ENCODE results near the gene LRBA. TPM values are rescaled to one million over a fixed set of nuclear protein-coding genes. Genes with fewer than 3 reads are reported as not detected.

Gene LRBA
- total and polyA plus RNA-seq, 2 of the 4 experiments (the other 2 are of a cell fraction) = 10.2 to 51.6 TPM

DNA sequence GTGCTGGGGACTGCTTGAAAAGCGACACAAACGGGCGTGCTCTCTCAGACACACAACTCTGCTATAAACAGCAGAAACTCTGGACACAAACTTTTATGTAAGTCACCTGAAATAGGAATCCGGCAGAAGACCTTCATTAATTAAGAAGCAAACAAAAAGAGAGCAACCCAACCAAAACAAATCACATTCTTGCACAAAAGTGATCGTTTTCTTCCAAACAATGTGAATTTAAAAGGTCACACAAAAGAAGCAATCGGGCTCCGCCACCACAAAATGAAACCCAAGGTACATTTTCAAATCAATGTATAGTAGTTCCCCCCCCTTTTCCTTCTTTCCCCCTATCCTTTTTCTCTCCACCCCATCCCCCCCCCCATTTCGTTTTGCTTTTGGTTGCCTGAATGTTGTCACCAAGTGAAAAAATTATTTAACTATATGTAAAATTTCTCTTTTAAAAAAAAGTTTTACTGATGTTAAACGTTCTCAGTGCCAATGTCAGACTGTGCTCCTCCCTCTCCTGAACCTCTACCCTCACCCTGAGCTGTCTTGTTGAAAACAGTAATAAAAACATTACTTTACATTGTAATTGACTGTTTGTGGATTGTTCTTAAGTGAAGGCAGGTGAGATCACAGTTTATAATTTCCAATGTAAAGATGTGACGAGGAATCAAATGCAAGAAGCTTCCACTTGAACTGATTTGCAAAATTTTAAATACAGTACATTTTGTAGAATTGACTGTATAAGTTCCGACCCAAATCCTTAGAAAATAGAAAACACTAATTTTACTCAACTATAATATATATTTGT is 430.8 kb downstream of the LRBA start:
- Histone ChIP-seq H3K9me3 (ENCODE audit: control insufficient read depth, insufficient read depth, low read length) (no peaks in the 10 kb centered on the region), H3K14ac (replicated peaks; ENCODE audit: low read depth, low read length) (no peak overlapping the region), H2AK9ac (replicated peaks; ENCODE audit: low read depth, low read length, poor library complexity) (peak overlapping the region; percentile 52), H3K23ac (ENCODE audit: low read depth, low read length) (peak overlapping the region; percentile 99; the same call in 1 of the 2 replicates), H3K27me3 (ENCODE audit: control insufficient read depth, insufficient read depth, low read length) (no peaks in the 10 kb centered on the region), H2BK15ac (ENCODE audit: low read depth, low read length) (0 out of 3 replicates have a peak overlapping the region, but pooled peaks have one; percentile 36), H4K20me1 (ENCODE audit: insufficient read depth, low read length) (no peaks in the 10 kb centered on the region), H3K9ac (ENCODE audit: low read depth, low read length) (peak overlapping the region; percentile 64), H3K4me1 (ENCODE audit: control insufficient read depth, insufficient read depth, low read length) (no peaks in the 10 kb centered on the region), H4K5ac (ENCODE audit: low read depth, low read length) (no peak overlapping the region), H2AK5ac (ENCODE audit: low read depth, low read length) (no peak overlapping the region), H4K91ac (ENCODE audit: insufficient read depth, low read depth, low read length) (peak overlapping the region; percentile 66; the same call in 1 of the 2 replicates), H2BK5ac (ENCODE audit: low read depth, low read length, poor library complexity, severe bottlenecking) (peak overlapping the region; percentile 62), H3K56ac (ENCODE audit: extremely low read depth, insufficient read depth, low read length) (peak overlapping the region; percentile 16; the same call in 1 of the 2 replicates), H2AFZ (replicated peaks; ENCODE audit: low read length, poor library complexity) (peak overlapping the region; percentile 95), H3K79me1 (ENCODE audit: low read depth in 1 of 2, low read length in 2 of 2) (peaks cover 0 to 13% of the 10 kb centered on the region in 2 experiments; a peak in 1 of 4 replicates), H3K4ac (ENCODE audit: low read depth, low read length) (peak overlapping the region; percentile 30; the same call in 1 of the 2 replicates), H4K8ac (ENCODE audit: low read depth in 2 of 2, low read length in 2 of 2) (peak overlapping the region; percentile 44 to 78; a peak in 2 of 4 replicates), H3K4me2 (ENCODE audit: low read depth, low read length) (peak overlapping the region; percentile 77), H2BK20ac (ENCODE audit: low read depth, low read length) (no peak overlapping the region), H3K4me3 (ENCODE audit: insufficient read depth, low read depth, low read length) (peak overlapping the region; percentile 78), H3K36me3 (ENCODE audit: control insufficient read depth, insufficient read depth, low read length) (no peaks in the 10 kb centered on the region), H3K18ac (ENCODE audit: low read depth, low read length) (peak overlapping the region; percentile 2; the same call in 1 of the 2 replicates), H2BK120ac (ENCODE audit: low read depth, low read length) (peak overlapping the region; percentile 39; the same call in 1 of the 2 replicates), H3K9me1 (ENCODE audit: insufficient read depth, low read length) (no peaks in the 10 kb centered on the region), H3K27ac (ENCODE audit: insufficient read depth, low read length) (peak overlapping the region; percentile 94)
- no peak for DNase-seq
- 33% methylated on average over 1 of the region's 11 CpGs; no CpG with 5 or more reads in 1 of the 2 experiments for WGBS, 2 experiments (ENCODE audit: extremely low coverage in 2 of 2, insufficient read length in 1 of 2)
- dilution Hi-C loops (cut with HindIII; ENCODE audit: low sequenced_read_pairs, unreplicated experiment) = no loop called here
- TF ChIP-seq NFE2L2 (IDR thresholded peaks at IDR 0.05; ENCODE audit: low read depth, low read length) (no peak), RFX5 (IDR thresholded peaks at IDR 0.05; ENCODE audit: low read depth, low read length) (no peak), MXI1 (IDR thresholded peaks at IDR 0.05; ENCODE audit: borderline replicate concordance, low read depth, low read length) (no peak), SMC3 (IDR thresholded peaks at IDR 0.05; ENCODE audit: low read depth, low read length) (no peak), POLR2A (IDR thresholded peaks at IDR 0.05; ENCODE audit: low read depth, low read length) (no peak), RCOR1 (IDR thresholded peaks at IDR 0.05; ENCODE audit: insufficient replicate concordance, low read length) (no peak), BHLHE40 (IDR thresholded peaks at IDR 0.05; ENCODE audit: low read depth, low read length) (no peak), CEBPB (IDR thresholded peaks at IDR 0.05; ENCODE audit: low read depth, low read length) (no peak), RAD21 (IDR thresholded peaks at IDR 0.05; ENCODE audit: low read length) (no peak), MAFK (IDR thresholded peaks at IDR 0.05; ENCODE audit: low read depth, low read length) (no peak), FOS (IDR thresholded peaks at IDR 0.05; ENCODE audit: low read depth, low read length) (no peak)
- TF ChIP-seq, protein P1, sequence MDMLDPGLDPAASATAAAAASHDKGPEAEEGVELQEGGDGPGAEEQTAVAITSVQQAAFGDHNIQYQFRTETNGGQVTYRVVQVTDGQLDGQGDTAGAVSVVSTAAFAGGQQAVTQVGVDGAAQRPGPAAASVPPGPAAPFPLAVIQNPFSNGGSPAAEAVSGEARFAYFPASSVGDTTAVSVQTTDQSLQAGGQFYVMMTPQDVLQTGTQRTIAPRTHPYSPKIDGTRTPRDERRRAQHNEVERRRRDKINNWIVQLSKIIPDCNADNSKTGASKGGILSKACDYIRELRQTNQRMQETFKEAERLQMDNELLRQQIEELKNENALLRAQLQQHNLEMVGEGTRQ (IDR thresholded peaks at IDR 0.05; ENCODE audit: low read depth, low read length) = no peak
- TF ChIP-seq, protein P2, sequence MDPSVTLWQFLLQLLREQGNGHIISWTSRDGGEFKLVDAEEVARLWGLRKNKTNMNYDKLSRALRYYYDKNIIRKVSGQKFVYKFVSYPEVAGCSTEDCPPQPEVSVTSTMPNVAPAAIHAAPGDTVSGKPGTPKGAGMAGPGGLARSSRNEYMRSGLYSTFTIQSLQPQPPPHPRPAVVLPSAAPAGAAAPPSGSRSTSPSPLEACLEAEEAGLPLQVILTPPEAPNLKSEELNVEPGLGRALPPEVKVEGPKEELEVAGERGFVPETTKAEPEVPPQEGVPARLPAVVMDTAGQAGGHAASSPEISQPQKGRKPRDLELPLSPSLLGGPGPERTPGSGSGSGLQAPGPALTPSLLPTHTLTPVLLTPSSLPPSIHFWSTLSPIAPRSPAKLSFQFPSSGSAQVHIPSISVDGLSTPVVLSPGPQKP (IDR thresholded peaks at IDR 0.05; ENCODE audit: borderline replicate concordance, low read depth, low read length) = no peak
- TF ChIP-seq, protein P3, sequence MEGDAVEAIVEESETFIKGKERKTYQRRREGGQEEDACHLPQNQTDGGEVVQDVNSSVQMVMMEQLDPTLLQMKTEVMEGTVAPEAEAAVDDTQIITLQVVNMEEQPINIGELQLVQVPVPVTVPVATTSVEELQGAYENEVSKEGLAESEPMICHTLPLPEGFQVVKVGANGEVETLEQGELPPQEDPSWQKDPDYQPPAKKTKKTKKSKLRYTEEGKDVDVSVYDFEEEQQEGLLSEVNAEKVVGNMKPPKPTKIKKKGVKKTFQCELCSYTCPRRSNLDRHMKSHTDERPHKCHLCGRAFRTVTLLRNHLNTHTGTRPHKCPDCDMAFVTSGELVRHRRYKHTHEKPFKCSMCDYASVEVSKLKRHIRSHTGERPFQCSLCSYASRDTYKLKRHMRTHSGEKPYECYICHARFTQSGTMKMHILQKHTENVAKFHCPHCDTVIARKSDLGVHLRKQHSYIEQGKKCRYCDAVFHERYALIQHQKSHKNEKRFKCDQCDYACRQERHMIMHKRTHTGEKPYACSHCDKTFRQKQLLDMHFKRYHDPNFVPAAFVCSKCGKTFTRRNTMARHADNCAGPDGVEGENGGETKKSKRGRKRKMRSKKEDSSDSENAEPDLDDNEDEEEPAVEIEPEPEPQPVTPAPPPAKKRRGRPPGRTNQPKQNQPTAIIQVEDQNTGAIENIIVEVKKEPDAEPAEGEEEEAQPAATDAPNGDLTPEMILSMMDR (conservative IDR thresholded peaks at IDR 0.05; ENCODE audit: low read depth, low read length) = no peak
- no peak for ATAC-seq (ENCODE audit: low read depth)
- CTCF ChIA-PET = interaction anchor here (1.5 kb wide), 1 partner anchor 9 kb away, joined by 5 read pairs; no protein-coding TSS in a partner anchor
- no TSS peak for BruUV-seq (replicated peaks)
- POLR2A ChIA-PET (ENCODE audit: unreplicated experiment) = no interaction called here
- in situ Hi-C loops (cut with MboI; ENCODE audit: low sequenced_read_pairs) = loop anchor here (10.0 kb wide), 1 partner anchor 580 kb away; no protein-coding TSS in a partner anchor
- intact Hi-C loops (cut with micrococcal nuclease) = loop anchor here (5.0 kb wide), 4 partner anchors 197 to 587 kb away; no protein-coding TSS in a partner anchor
